HCT116 (cell line): Measurements from ENCODE around the gene TAF11L7. TPM values are rescaled to one million over a fixed set of nuclear protein-coding genes. Genes with fewer than 3 reads are reported as not detected.
"Not testable (repeated sequence)": the region's sequence is repeated elsewhere in the genome, so short reads cannot be mapped to it uniquely, and the experiment has no call there.

Source experiments
- ATAC-seq: fragments of 200-7000 bp; cut with Tn5 transposase; 2 replicates; pipeline ENCODE4 v1.9.1; 2020; ENCODE audit warnings: mild to moderate bottlenecking, moderate library complexity
- BruUV-seq: library from RNA; stranded (reverse); fragments of 400-500 nt; replicated peaks from 2 replicates; lab custom pipeline; 2021; lab: Mats Ljungman, UMichigan
- CTCF ChIA-PET: fragments of 300-600 bp; sonication (Branson Sonifier 250); formaldehyde crosslinking; loops from one replicate; lab custom pipeline; 2021; ENCODE audit warnings: antibody characterized with exemption; lab: Charles Lee
- POLR2A ChIA-PET: fragments of 300-600, 350-600 bp; sonication (Branson Sonifier 250); formaldehyde crosslinking; loops from one replicate; lab custom pipeline; 2021; ENCODE audit warnings: antibody characterized with exemption; lab: Charles Lee
- RAD21 ChIA-PET, 2 experiments: fragments of 300-600 bp; sonication (Branson Sonifier 250); formaldehyde crosslinking; loops; one replicate each; lab custom pipeline; 2023; ENCODE audit warnings: low total read pairs in 2 of 2; ENCODE audit not compliant: uncharacterized antibody in 2 of 2, unreplicated experiment in 2 of 2, low non-redundant PET in 1 of 2; lab: Charles Lee
- DNase-seq: peaks from one replicate; pipeline ENCODE4 v3.0.0-alpha.2; 2010; ENCODE audit warnings: low read depth, low spot score
- H2AFZ ChIP-seq: fragments of 200-600 bp; shearing (Covaris generic), sonication (generic); 2 replicates; pipeline ENCODE4 v1.6.1; 2017; ENCODE audit warnings: low read depth, mixed run types, mixed read lengths, antibody characterized with exemption, low read length; ENCODE audit not compliant: poor library complexity, severe bottlenecking
- H3K27ac ChIP-seq: 2 replicates; pipeline ENCODE4 v1.5.1; 2012; ENCODE audit warnings: low read depth, low read length
- H3K27me3 ChIP-seq: fragments of 200-600 bp; sonication (generic); 2 replicates; pipeline ENCODE4 v1.6.1; 2016; ENCODE audit warnings: mixed run types, low read length, mixed read lengths; ENCODE audit not compliant: insufficient read depth
- H3K36me3 ChIP-seq, 2 experiments: fragments of 200-500 bp in 1 of 2; fragments of 200-600 bp in 1 of 2; sonication (Bioruptor generic) in 1 of 2; sonication (generic) in 1 of 2; 2 replicates each; pipeline versions ENCODE4 v1.5.1 to v1.6.1; 2014 to 2016; ENCODE audit warnings: low read length in 2 of 2, inconsistent platforms in 1 of 2, mixed read lengths in 1 of 2, mixed run types in 1 of 2; ENCODE audit not compliant: insufficient read depth in 2 of 2, control insufficient read depth in 1 of 2
- H3K4me1 ChIP-seq, 2 experiments: fragments of 200-600 bp in 1 of 2; sonication (generic) in 1 of 2; 2 replicates each; pipeline versions ENCODE4 v1.5.1 to v1.6.1; 2012 to 2017; ENCODE audit warnings: low read length in 2 of 2, inconsistent platforms in 1 of 2, mild to moderate bottlenecking in 1 of 2, mixed read lengths in 1 of 2, mixed run types in 1 of 2, moderate library complexity in 1 of 2; ENCODE audit not compliant: insufficient read depth in 2 of 2, control insufficient read depth in 1 of 2
- H3K4me2 ChIP-seq: fragments of 200-600 bp; sonication (generic); 2 replicates; pipeline ENCODE4 v1.6.1; 2017; ENCODE audit warnings: mixed run types, low read length, mixed read lengths
- H3K4me3 ChIP-seq, 2 experiments: fragments of 200-600 bp in 1 of 2; sonication (generic) in 1 of 2; replicated peaks in 1 of 2; 2 replicates each; pipeline ENCODE4 v1.5.1; 2011 to 2016; ENCODE audit warnings: low read length in 2 of 2, control low read depth in 1 of 2, low read depth in 1 of 2, mild to moderate bottlenecking in 1 of 2, mixed read lengths in 1 of 2, mixed run types in 1 of 2
- H3K79me2 ChIP-seq: fragments of 200-600 bp; sonication (generic); 2 replicates; pipeline ENCODE4 v1.6.1; 2017; ENCODE audit warnings: mild to moderate bottlenecking, mixed run types, low read length, moderate library complexity, mixed read lengths; ENCODE audit not compliant: insufficient read depth
- H3K9ac ChIP-seq: fragments of 200-600 bp; sonication (generic); 2 replicates; pipeline ENCODE4 v1.6.1; 2016; ENCODE audit warnings: low read length, mixed read lengths
- H3K9me2 ChIP-seq: fragments of 200-600 bp; sonication (generic), shearing (Covaris generic); 2 replicates; pipeline ENCODE4 v1.6.1; 2017; ENCODE audit warnings: mixed run types, mild to moderate bottlenecking, moderate library complexity; ENCODE audit not compliant: insufficient read depth
- H3K9me3 ChIP-seq, 2 experiments: fragments of 200-500 bp in 1 of 2; fragments of 200-600 bp in 1 of 2; sonication (Bioruptor generic) in 1 of 2; sonication (generic) in 1 of 2; 2 replicates each; pipeline ENCODE4 v1.6.1; 2014 to 2017; ENCODE audit warnings: low read length in 2 of 2, mixed read lengths in 2 of 2, inconsistent platforms in 1 of 2, low read depth in 1 of 2, mild to moderate bottlenecking in 1 of 2, mixed run types in 1 of 2, moderate library complexity in 1 of 2; ENCODE audit not compliant: control insufficient read depth in 1 of 2, insufficient read depth in 1 of 2
- H4K20me1 ChIP-seq: fragments of 200-600 bp; sonication (generic), shearing (Covaris generic); 2 replicates; pipeline ENCODE4 v1.6.1; 2017; ENCODE audit warnings: mixed run types, mild to moderate bottlenecking, moderate library complexity; ENCODE audit not compliant: insufficient read depth
- CBX3 ChIP-seq: IDR thresholded peaks from 2 replicates; pipeline ENCODE4 v1.6.1; 2012; ENCODE audit warnings: low read depth
- CEBPB ChIP-seq: IDR thresholded peaks from 2 replicates; pipeline ENCODE4 v1.6.1; 2012; ENCODE audit warnings: low read depth
- ELF1 ChIP-seq: IDR thresholded peaks from 2 replicates; pipeline ENCODE4 v1.6.1; 2012; ENCODE audit warnings: low read depth, borderline replicate concordance
- EZH2phosphoT487 ChIP-seq: fragments of 200-600 bp; IDR thresholded peaks from 2 replicates; pipeline ENCODE4 v1.6.1; 2018; ENCODE audit warnings: antibody characterized with exemption, borderline replicate concordance
- FOSL1 ChIP-seq: IDR thresholded peaks from 2 replicates; pipeline ENCODE4 v1.6.1; 2012; ENCODE audit warnings: low read depth
- SIN3A ChIP-seq: IDR thresholded peaks from 2 replicates; pipeline ENCODE4 v1.6.1; 2012; ENCODE audit warnings: low read depth
- TCF7L2 ChIP-seq: IDR thresholded peaks from 2 replicates; pipeline ENCODE4 v1.7.0; 2011; ENCODE audit warnings: borderline replicate concordance, inconsistent platforms; ENCODE audit not compliant: insufficient read depth, insufficient read length; ENCODE audit errors: extremely low read depth
- intact Hi-C: fragments of 100-400 bp; cut with micrococcal nuclease; formaldehyde crosslinking; loops from 2 replicates; pipeline ENCODE4 v1.10.0; 2022
- total RNA-seq: library from RNA; stranded (reverse); gene quantifications from one replicate; pipeline ENCODE4 v1.2.1, GENCODE V29; 2021; ENCODE audit not compliant: unreplicated experiment
- TF ChIP-seq, protein P1 (sequence below): IDR thresholded peaks from 2 replicates; pipeline ENCODE4 v1.6.1; 2011; ENCODE audit warnings: mild to moderate bottlenecking, low read length, moderate library complexity; ENCODE audit not compliant: insufficient replicate concordance; ENCODE audit errors: extremely low read depth

Gene TAF11L7
- total RNA-seq, 1 experiment from 2014 or later = not detected

DNA sequence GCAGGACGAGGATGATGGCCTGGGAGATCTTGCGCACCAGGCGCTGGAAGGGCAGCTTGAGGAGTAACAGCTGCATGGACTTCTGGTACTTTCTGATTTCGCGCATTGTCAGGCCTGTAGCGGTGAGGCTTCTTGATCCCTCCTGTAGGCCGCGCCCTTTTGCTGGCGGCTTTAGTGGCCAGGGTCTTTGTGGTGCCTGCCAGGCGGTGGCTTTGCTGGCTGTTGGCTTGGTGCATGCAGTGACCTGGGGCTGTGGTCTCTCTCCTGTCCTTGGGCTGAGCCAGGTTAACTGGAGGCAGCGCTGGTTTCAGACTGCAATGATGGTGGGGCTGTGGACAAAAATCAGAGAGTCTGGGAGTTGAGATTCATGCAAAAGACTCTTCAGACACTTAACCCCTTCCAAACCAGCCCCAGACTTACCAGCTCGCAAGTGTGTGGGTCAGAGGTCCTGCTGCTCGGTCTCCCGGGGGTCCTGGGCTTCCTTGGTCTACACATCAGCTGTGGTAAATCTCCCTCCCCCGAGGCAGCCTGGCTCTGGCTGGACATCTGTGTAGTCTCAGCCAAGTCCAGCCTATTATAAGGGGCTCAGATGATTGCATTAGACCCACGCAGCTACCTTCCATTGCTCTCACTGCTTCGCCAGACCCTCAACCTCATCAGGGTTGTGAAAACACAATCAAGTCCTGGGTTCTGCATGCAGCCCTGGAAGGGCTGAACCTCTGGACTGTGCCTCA lies 29.5 kb upstream of the TAF11L7 start (continued):
- TF ChIP-seq, protein P1, sequence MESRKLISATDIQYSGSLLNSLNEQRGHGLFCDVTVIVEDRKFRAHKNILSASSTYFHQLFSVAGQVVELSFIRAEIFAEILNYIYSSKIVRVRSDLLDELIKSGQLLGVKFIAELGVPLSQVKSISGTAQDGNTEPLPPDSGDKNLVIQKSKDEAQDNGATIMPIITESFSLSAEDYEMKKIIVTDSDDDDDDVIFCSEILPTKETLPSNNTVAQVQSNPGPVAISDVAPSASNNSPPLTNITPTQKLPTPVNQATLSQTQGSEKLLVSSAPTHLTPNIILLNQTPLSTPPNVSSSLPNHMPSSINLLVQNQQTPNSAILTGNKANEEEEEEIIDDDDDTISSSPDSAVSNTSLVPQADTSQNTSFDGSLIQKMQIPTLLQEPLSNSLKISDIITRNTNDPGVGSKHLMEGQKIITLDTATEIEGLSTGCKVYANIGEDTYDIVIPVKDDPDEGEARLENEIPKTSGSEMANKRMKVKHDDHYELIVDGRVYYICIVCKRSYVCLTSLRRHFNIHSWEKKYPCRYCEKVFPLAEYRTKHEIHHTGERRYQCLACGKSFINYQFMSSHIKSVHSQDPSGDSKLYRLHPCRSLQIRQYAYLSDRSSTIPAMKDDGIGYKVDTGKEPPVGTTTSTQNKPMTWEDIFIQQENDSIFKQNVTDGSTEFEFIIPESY = no peak
- TF ChIP-seq EZH2phosphoT487 (no peak), FOSL1 (no peak), TCF7L2 (no peak), SIN3A (no peak), CEBPB (no peak), CBX3 (no peak), ELF1 (no peak)

DNA sequence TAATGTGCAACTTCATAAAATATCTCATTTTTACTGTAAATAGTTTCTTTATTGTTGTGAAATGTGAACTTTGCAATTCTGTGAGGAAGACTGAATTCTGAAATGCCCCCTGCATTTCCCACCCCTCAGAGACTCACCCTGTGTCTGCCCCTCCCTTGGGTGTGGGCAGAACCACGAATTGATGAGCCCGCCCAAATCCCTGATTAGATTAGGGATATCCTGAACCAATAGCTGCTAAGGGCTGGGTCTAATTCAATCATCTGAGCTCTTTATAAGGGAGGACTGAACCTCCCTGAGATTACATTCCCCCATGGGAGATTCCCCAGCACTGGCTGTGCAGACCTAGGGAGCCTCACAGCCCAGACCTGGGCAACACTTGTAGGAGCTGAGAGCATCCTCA lies 24.5 kb upstream of the TAF11L7 start, which contains the start of gene TAF11L12:
Gene TAF11L12, plus strand, starts transcription at position 301 of the 400 bp plus-strand sequence.
- POLR2A ChIA-PET, H3K27me3 ChIP-seq, H3K4me3 ChIP-seq, H3K9ac ChIP-seq, H3K9me3 ChIP-seq, intact Hi-C loops, ATAC-seq, DNase-seq, H3K9me2 ChIP-seq, H4K20me1 ChIP-seq, RAD21 ChIA-PET, BruUV-seq, H2AFZ ChIP-seq, H3K36me3 ChIP-seq, H3K79me2 ChIP-seq, H3K27ac ChIP-seq, CTCF ChIA-PET, H3K4me1 ChIP-seq, H3K4me2 ChIP-seq: not testable (repeated sequence)

DNA sequence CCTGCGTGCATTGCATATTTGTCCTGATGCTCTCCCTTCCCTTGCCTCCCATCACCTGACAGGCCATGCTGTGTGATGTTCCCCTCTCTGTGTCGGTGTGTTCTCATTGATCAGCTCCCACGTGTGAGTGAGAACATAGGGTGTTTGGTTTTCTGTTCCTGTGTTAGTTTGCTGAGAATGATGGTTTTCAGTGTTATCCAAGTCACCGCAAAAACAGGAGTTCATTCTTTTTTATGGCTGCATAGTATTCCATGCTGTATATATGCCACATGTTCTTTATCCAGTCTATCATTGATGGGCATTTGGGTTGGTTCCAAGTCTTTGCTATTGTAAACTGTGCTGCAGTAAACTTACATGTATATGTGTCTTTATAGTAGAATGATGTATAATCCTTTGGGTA lies 21.9 kb upstream of the TAF11L7 start:
- H3K36me3 ChIP-seq, H3K9me3 ChIP-seq, H3K27ac ChIP-seq, H3K27me3 ChIP-seq, RAD21 ChIA-PET, H3K9me2 ChIP-seq, H3K4me1 ChIP-seq, H3K4me2 ChIP-seq, BruUV-seq, POLR2A ChIA-PET, H3K4me3 ChIP-seq, H2AFZ ChIP-seq, H3K9ac ChIP-seq, H4K20me1 ChIP-seq, ATAC-seq, CTCF ChIA-PET, H3K79me2 ChIP-seq, intact Hi-C loops, DNase-seq: not testable (repeated sequence)
